Neuronal stem cell (in vitro differentiated cells): ENCODE data around the gene KLK7.

Experiments used
- DNase-seq: peaks from one replicate; pipeline ENCODE4 v3.0.0-alpha.2; 2013; ENCODE audit warnings: low spot score
- H2AFZ ChIP-seq: one replicate; pipeline ENCODE4 v1.6.1; 2013; ENCODE audit warnings: mild to moderate bottlenecking, low read length, inconsistent platforms
- H2AK5ac ChIP-seq: 2 replicates; pipeline ENCODE4 v1.6.1; 2013; ENCODE audit warnings: low read depth, mild to moderate bottlenecking, inconsistent platforms, low read length, moderate library complexity, mixed read lengths
- H2BK120ac ChIP-seq: 2 replicates; pipeline ENCODE4 v1.6.1; 2013; ENCODE audit warnings: low read depth, mild to moderate bottlenecking, inconsistent platforms, low read length, moderate library complexity, mixed read lengths
- H2BK12ac ChIP-seq: one replicate; pipeline ENCODE4 v1.6.1; 2013; ENCODE audit warnings: low read length, inconsistent platforms
- H2BK15ac ChIP-seq: 2 replicates; pipeline ENCODE4 v1.6.1; 2013; ENCODE audit warnings: mild to moderate bottlenecking, low read length, inconsistent platforms, mixed read lengths
- H2BK5ac ChIP-seq: one replicate; pipeline ENCODE4 v1.6.1; 2013; ENCODE audit warnings: inconsistent platforms, mild to moderate bottlenecking, low read length, moderate library complexity
- H3K14ac ChIP-seq: one replicate; pipeline ENCODE4 v1.6.1; 2013; ENCODE audit warnings: low read length, inconsistent platforms
- H3K18ac ChIP-seq: 2 replicates; pipeline ENCODE4 v1.6.1; 2013; ENCODE audit warnings: low read length, inconsistent platforms
- H3K23ac ChIP-seq: 2 replicates; pipeline ENCODE4 v1.6.1; 2013; ENCODE audit warnings: low read depth, mild to moderate bottlenecking, mixed read lengths, low read length, inconsistent platforms; ENCODE audit not compliant: poor library complexity
- H3K27ac ChIP-seq: replicated peaks from 3 replicates; pipeline ENCODE4 v1.5.1; 2013; ENCODE audit warnings: low read length, inconsistent platforms
- H3K27me3 ChIP-seq, 3 experiments: 2 replicates each; pipeline ENCODE4 v1.6.1; 2013; ENCODE audit warnings: low read length in 3 of 3, mild to moderate bottlenecking in 2 of 3, inconsistent platforms in 1 of 3, low read depth in 1 of 3, mixed read lengths in 1 of 3, moderate library complexity in 1 of 3; ENCODE audit not compliant: control insufficient read depth in 3 of 3, insufficient read depth in 3 of 3
- H3K36me3 ChIP-seq, 2 donors: replicated peaks in 1 of 2; 2 replicates each; pipeline ENCODE4 v1.6.1; 2013; ENCODE audit warnings: low read length in 2 of 2; ENCODE audit not compliant: control insufficient read depth in 2 of 2, insufficient read depth in 2 of 2
- H3K4ac ChIP-seq: 2 replicates; pipeline ENCODE4 v1.6.1; 2013; ENCODE audit warnings: inconsistent platforms, mild to moderate bottlenecking, low read length, moderate library complexity
- H3K4me1 ChIP-seq, 2 donors: 1 replicate in 1 of 2; 2 replicates in 1 of 2; pipeline ENCODE4 v1.6.1; 2013; ENCODE audit warnings: low read length in 2 of 2, low read depth in 1 of 2; ENCODE audit not compliant: control insufficient read depth in 2 of 2, insufficient read depth in 1 of 2
- H3K4me2 ChIP-seq: one replicate; pipeline ENCODE4 v1.6.1; 2013; ENCODE audit warnings: mild to moderate bottlenecking, low read length, inconsistent platforms; ENCODE audit not compliant: insufficient read depth, poor library complexity, severe bottlenecking
- H3K4me3 ChIP-seq, 2 donors: 2 replicates each; pipeline ENCODE4 v1.5.1; 2013; ENCODE audit warnings: low read length in 2 of 2, mild to moderate bottlenecking in 2 of 2, inconsistent platforms in 1 of 2, moderate library complexity in 1 of 2
- H3K79me1 ChIP-seq: one replicate; pipeline ENCODE4 v1.6.1; 2013; ENCODE audit warnings: low read depth, mild to moderate bottlenecking, inconsistent platforms, low read length, moderate library complexity
- H3K9ac ChIP-seq: one replicate; pipeline ENCODE4 v1.6.1; 2013; ENCODE audit warnings: mild to moderate bottlenecking, low read depth, low read length, inconsistent platforms; ENCODE audit not compliant: poor library complexity
- H3K9me3 ChIP-seq, 2 donors: replicated peaks in 1 of 2; 2 replicates each; pipeline versions ENCODE3 to v1.6.1; 2013; ENCODE audit warnings: low read length in 2 of 2, mild to moderate bottlenecking in 2 of 2, inconsistent platforms in 1 of 2, low read depth in 1 of 2, mixed read lengths in 1 of 2, moderate library complexity in 1 of 2; ENCODE audit not compliant: control insufficient read depth in 2 of 2, insufficient read depth in 1 of 2
- H4K8ac ChIP-seq: one replicate; pipeline ENCODE4 v1.6.1; 2013; ENCODE audit warnings: low read depth, mild to moderate bottlenecking, inconsistent platforms, low read length, moderate library complexity
- H4K91ac ChIP-seq: one replicate; pipeline ENCODE4 v1.6.1; 2013; ENCODE audit warnings: low read length, low read depth, mild to moderate bottlenecking, inconsistent platforms; ENCODE audit not compliant: poor library complexity
- WGBS, 2 donors: extraction: QIAGEN DNeasy Blood & Tissue Kit; methylation state at CpG; one replicate each; pipeline ENCODE4 v1.1.7; 2013; ENCODE audit warnings: missing lambda C conversion rate in 2 of 2, mixed read lengths in 1 of 2; ENCODE audit not compliant: insufficient read length in 2 of 2, insufficient replicate concordance in 1 of 2; ENCODE audit errors: extremely low coverage in 2 of 2; 5-methylcytosine and 5-hydroxymethylcytosine counted together

The KLK7 gene

GRCh38 chr19:50967929-50968715 lies 15.6 kb downstream of the KLK7 start:
- Histone ChIP-seq H3K4me3 (no peak overlapping the region), H4K8ac (no peak overlapping the region), H3K4me1 (peaks cover 0 to 15% of the 10 kb centered on the region in 2 donors), H3K36me3 (no peaks in the 10 kb centered on the region), H4K91ac (no peak overlapping the region), H3K27me3 (peaks cover 0 to 2% (median 0%) of the 10 kb centered on the region in 3 experiments), H2BK5ac (no peak overlapping the region), H2BK120ac (no peak overlapping the region), H3K9me3 (no peaks in the 10 kb centered on the region), H3K79me1 (no peaks in the 10 kb centered on the region), H3K27ac (no peak overlapping the region), H3K23ac (no peak overlapping the region), H2AFZ (no peak overlapping the region), H2BK15ac (no peak overlapping the region), H3K4ac (no peak overlapping the region), H2BK12ac (no peak overlapping the region), H3K18ac (peak overlapping the region; percentile 61), H3K9ac (peak overlapping the region; percentile 39), H2AK5ac (no peak overlapping the region), H3K4me2 (no peak overlapping the region), H3K14ac (no peak overlapping the region)
- 100% methylated on average over 1 of the region's 20 CpGs; no CpG with 5 or more reads in 1 of the 2 donors for WGBS, 2 donors
- no peak for DNase-seq

GRCh38 chr19:50964266-50964665 lies 19.5 kb downstream of the KLK7 start:
- no peak for DNase-seq
- H3K36me3 ChIP-seq, result no peaks in the 10 kb centered on the region
- no peak overlapping the region for H2BK12ac ChIP-seq
- H3K4me1 ChIP-seq, result peaks cover 0 to 11% of the 10 kb centered on the region in 2 donors
- no peak overlapping the region for H3K4ac ChIP-seq
- H4K91ac ChIP-seq, result no peak overlapping the region
- H3K79me1 ChIP-seq, result no peaks in the 10 kb centered on the region
- H4K8ac ChIP-seq, result no peak overlapping the region
- no peak overlapping the region for H3K23ac ChIP-seq
- H3K27ac ChIP-seq, result no peak overlapping the region
- H2AK5ac ChIP-seq, result no peak overlapping the region
- no peak overlapping the region for H2BK5ac ChIP-seq
- no peak overlapping the region for H3K14ac ChIP-seq
- H3K4me3 ChIP-seq, result no peak overlapping the region
- H2AFZ ChIP-seq, result no peak overlapping the region
- no peak overlapping the region for H3K18ac ChIP-seq
- H3K9me3 ChIP-seq, result peaks cover 0 to 3% of the 10 kb centered on the region in 2 donors
- H3K27me3 ChIP-seq, result no peaks in the 10 kb centered on the region
- no peak overlapping the region for H3K4me2 ChIP-seq
- H2BK15ac ChIP-seq, result no peak overlapping the region
- H3K9ac ChIP-seq, result no peak overlapping the region
- H2BK120ac ChIP-seq, result no peak overlapping the region
- whole genome bisulfite sequencing, 2 donors, result no CpG with 5 or more reads among the region's 3 CpGs

GRCh38 chr19:50963381-50963780 lies 20.3 kb downstream of the KLK7 start:
- no CpG with 5 or more reads among the region's 6 CpGs for WGBS, 2 donors
- no peak overlapping the region for H4K8ac ChIP-seq

GRCh38 chr19:50962245-50962644 lies 21.5 kb downstream of the KLK7 start:
- WGBS, 2 donors, result no CpG with 5 or more reads among the region's 1 CpG
- no peak for DNase-seq
- H2AFZ ChIP-seq, result no peak overlapping the region

More at GRCh38 chr19:50963381-50963780, 20.3 kb downstream of the KLK7 start:
- Histone ChIP-seq H2BK5ac (no peak overlapping the region), H3K27ac (no peak overlapping the region), H3K4me2 (no peak overlapping the region), H3K4ac (no peak overlapping the region), H4K91ac (no peak overlapping the region), H3K18ac (peak overlapping the region; percentile 39), H3K4me1 (peaks cover 0 to 4% of the 10 kb centered on the region in 2 donors), H3K9me3 (peaks cover 0 to 3% of the 10 kb centered on the region in 2 donors), H2BK15ac (no peak overlapping the region), H3K4me3 (no peak overlapping the region), H3K9ac (no peak overlapping the region), H2AK5ac (no peak overlapping the region), H3K23ac (no peak overlapping the region), H2BK12ac (no peak overlapping the region), H2BK120ac (no peak overlapping the region), H3K79me1 (no peaks in the 10 kb centered on the region), H2AFZ (no peak overlapping the region), H3K27me3 (no peaks in the 10 kb centered on the region), H3K14ac (no peak overlapping the region), H3K36me3 (no peaks in the 10 kb centered on the region)
- no peak for DNase-seq

More at GRCh38 chr19:50962245-50962644, 21.5 kb downstream of the KLK7 start:
- Histone ChIP-seq H3K14ac (no peak overlapping the region), H3K27me3 (no peaks in the 10 kb centered on the region), H3K9me3 (peaks cover 0 to 3% of the 10 kb centered on the region in 2 donors), H3K4me1 (no peaks in the 10 kb centered on the region), H3K4me2 (no peak overlapping the region), H3K79me1 (no peaks in the 10 kb centered on the region), H3K18ac (no peak overlapping the region), H3K4ac (no peak overlapping the region), H2AK5ac (no peak overlapping the region), H3K27ac (no peak overlapping the region), H3K36me3 (no peaks in the 10 kb centered on the region), H3K4me3 (peak overlapping the region in 1 of 2 donors; percentile 65), H2BK12ac (no peak overlapping the region), H2BK5ac (no peak overlapping the region), H2BK120ac (no peak overlapping the region), H2BK15ac (no peak overlapping the region), H3K23ac (no peak overlapping the region), H4K91ac (no peak overlapping the region), H4K8ac (no peak overlapping the region), H3K9ac (no peak overlapping the region)
